HepG2 (cell line): ENCODE measurements around the gene LRBA. TPM values are rescaled to one million over a fixed set of nuclear protein-coding genes. Genes with fewer than 3 reads are reported as not detected.

Experiments
- ATAC-seq: fragments of 200-7000 bp; cut with Tn5 transposase; 3 replicates; pipeline ENCODE4 v1.9.1; 2020; ENCODE audit warnings: mild to moderate bottlenecking, moderate library complexity
- BruUV-seq: library from RNA; stranded (reverse); fragments of 400-500 nt; replicated peaks from 2 replicates; lab custom pipeline; 2021; lab: Mats Ljungman, UMichigan
- CTCF ChIA-PET: fragments of 300-600 bp; formaldehyde crosslinking; extraction: SDS; loops from one replicate; lab custom pipeline; 2021; ENCODE audit warnings: low total read pairs, inconsistent platforms, low intra/inter-chr PET ratio; lab: Yijun Ruan, JAX
- POLR2A ChIA-PET: fragments of 350-600 bp; sonication (Branson Sonifier 250); formaldehyde crosslinking; loops from one replicate; lab custom pipeline; 2020; ENCODE audit warnings: antibody characterized with exemption, inconsistent platforms; lab: Yijun Ruan, JAX
- DNase-seq: peaks from one replicate; pipeline ENCODE4 v3.0.0-alpha.2; 2015; ENCODE audit warnings: low spot score
- FAIRE-seq: peaks from 3 replicates; lab custom pipeline; 2011; peaks lifted over from hg19 to GRCh38; lab: Jason Lieb, UNC
- H2AFZ ChIP-seq: one replicate; pipeline ENCODE4 v1.6.1; 2011; ENCODE audit warnings: low read length, inconsistent platforms
- H3K27ac ChIP-seq: fragments of 300-600 bp; 3 replicates; pipeline ENCODE4 v1.8.0; 2011; ENCODE audit warnings: mixed run types, mild to moderate bottlenecking, mixed read lengths, low read length, inconsistent platforms; ENCODE audit not compliant: insufficient read depth; ENCODE audit errors: extremely low read length
- H3K27me3 ChIP-seq, 2 experiments: fragments of 200-600 bp in 1 of 2; 2 replicates in 1 of 2; 3 replicates in 1 of 2; pipeline versions ENCODE4 v1.6.0 to v1.8.0; 2011; ENCODE audit warnings: low read length in 2 of 2, mild to moderate bottlenecking in 2 of 2, moderate library complexity in 2 of 2, inconsistent platforms in 1 of 2; ENCODE audit not compliant: insufficient read depth in 2 of 2, control insufficient read depth in 1 of 2
- H3K36me3 ChIP-seq, 2 experiments: fragments of 200-600 bp in 1 of 2; replicated peaks in 1 of 2; 2 replicates in 1 of 2; 3 replicates in 1 of 2; pipeline versions ENCODE4 v1.5.1 to v1.8.0; 2011; ENCODE audit warnings: low read length in 2 of 2, inconsistent platforms in 1 of 2; ENCODE audit not compliant: insufficient read depth in 2 of 2, control insufficient read depth in 1 of 2
- H3K4me1 ChIP-seq: 2 replicates; pipeline ENCODE4 v1.5.1; 2012; ENCODE audit warnings: low read length, inconsistent platforms; ENCODE audit not compliant: insufficient read depth
- H3K4me2 ChIP-seq: 2 replicates; pipeline ENCODE4 v1.6.0; 2011; ENCODE audit warnings: low read depth, low read length, inconsistent platforms
- H3K4me3 ChIP-seq, 3 experiments: fragments of 200-600 bp in 1 of 3; sonication (generic), shearing (Covaris generic) in 1 of 3; replicated peaks in 1 of 3; 2 replicates each; pipeline ENCODE4 v1.5.1; 2011 to 2016; ENCODE audit warnings: low read length in 3 of 3, inconsistent platforms in 2 of 3, low read depth in 2 of 3, mild to moderate bottlenecking in 2 of 3, control low read depth in 1 of 3, mixed read lengths in 1 of 3; ENCODE audit not compliant: insufficient read depth in 1 of 3
- H3K79me2 ChIP-seq: one replicate; pipeline ENCODE4 v1.6.1; 2011; ENCODE audit warnings: low read length, inconsistent platforms; ENCODE audit not compliant: insufficient read depth
- H3K9ac ChIP-seq: 2 replicates; pipeline ENCODE4 v1.6.0; 2011; ENCODE audit warnings: mild to moderate bottlenecking, low read depth, low read length, inconsistent platforms; ENCODE audit not compliant: insufficient read depth
- H3K9me3 ChIP-seq: 2 replicates; pipeline ENCODE4 v1.5.1; 2012; ENCODE audit warnings: mild to moderate bottlenecking, low read length
- H4K20me1 ChIP-seq: 2 replicates; pipeline ENCODE4 v1.6.0; 2011; ENCODE audit warnings: inconsistent platforms, mild to moderate bottlenecking, low read length, moderate library complexity; ENCODE audit not compliant: insufficient read depth
- CAMTA2 ChIP-seq: sonication (generic); formaldehyde crosslinking; IDR thresholded peaks from 2 replicates; pipeline ENCODE4 v1.4.0; 2020; ENCODE audit warnings: mild to moderate bottlenecking, missing genetic modification reagents, borderline replicate concordance
- GABPA ChIP-seq, 2 experiments: IDR thresholded peaks; 2 replicates each; pipeline ENCODE4 v1.6.1; 2011 to 2016; ENCODE audit warnings: low read depth in 2 of 2, low read length in 1 of 2, missing biosample characterization in 1 of 2, missing genetic modification characterization in 1 of 2
- HOXA9 ChIP-seq: sonication (generic); formaldehyde crosslinking; IDR thresholded peaks from 2 replicates; pipeline ENCODE4 v1.8.1; 2022; ENCODE audit warnings: missing genetic modification reagents, mild to moderate bottlenecking, moderate library complexity, borderline replicate concordance
- KDM1A ChIP-seq: IDR thresholded peaks from 2 replicates; pipeline ENCODE4 v1.6.1; 2016; ENCODE audit warnings: missing compliant biosample characterization
- RARA ChIP-seq: IDR thresholded peaks from 2 replicates; pipeline ENCODE4 v1.6.1; 2016; ENCODE audit warnings: missing genetic modification reagents, missing compliant biosample characterization
- SAFB2 ChIP-seq: sonication (generic); formaldehyde crosslinking; IDR thresholded peaks from 2 replicates; pipeline ENCODE4 v1.5.1; 2020; ENCODE audit warnings: missing genetic modification reagents, low read depth, mild to moderate bottlenecking, borderline replicate concordance
- TMF1 ChIP-seq: sonication (generic); formaldehyde crosslinking; IDR thresholded peaks from 2 replicates; pipeline ENCODE4 v1.8.1; 2022; ENCODE audit warnings: low read depth, missing genetic modification reagents
- ZNF160 ChIP-seq: sonication (generic); formaldehyde crosslinking; IDR thresholded peaks from 2 replicates; pipeline ENCODE4 v1.8.0; 2022; ENCODE audit warnings: mild to moderate bottlenecking, inconsistent platforms, missing genetic modification reagents
- ZNF367 ChIP-seq: sonication (generic); formaldehyde crosslinking; IDR thresholded peaks from 2 replicates; pipeline ENCODE4 v1.4.0; 2020; ENCODE audit warnings: missing genetic modification reagents, borderline replicate concordance
- ZNF558 ChIP-seq: sonication (generic); formaldehyde crosslinking; IDR thresholded peaks from 2 replicates; pipeline ENCODE4 v1.9.0; 2022; ENCODE audit warnings: mild to moderate bottlenecking, missing genetic modification reagents, borderline replicate concordance
- ZNF746 ChIP-seq: sonication (generic); formaldehyde crosslinking; IDR thresholded peaks from 2 replicates; pipeline ENCODE4 v1.8.0; 2022; ENCODE audit warnings: mild to moderate bottlenecking, missing genetic modification reagents
- ZNF841 ChIP-seq: sonication (generic); formaldehyde crosslinking; IDR thresholded peaks from 2 replicates; pipeline ENCODE4 v1.8.1; 2023; ENCODE audit warnings: missing genetic modification reagents, borderline replicate concordance
- WGBS: methylation state at CpG from one replicate; pipeline ENCODE4 v1.1.6; 2017; ENCODE audit warnings: low lambda C conversion rate; 5-methylcytosine and 5-hydroxymethylcytosine counted together
- in situ Hi-C: cut with HindIII; loops from 2 replicates; pipeline ENCODE4 v1.10.0; 2017; ENCODE audit warnings: low pct_unique_long_range_greater_than_20kb; ENCODE audit not compliant: extremely low pct_ligation_motif_present
- intact Hi-C: fragments of 100-400 bp; cut with micrococcal nuclease; formaldehyde crosslinking; loops from one replicate; pipeline ENCODE4 v1.10.0; 2022; ENCODE audit not compliant: unreplicated experiment
- polyA plus RNA-seq, 8 experiments: library from polyadenylated mRNA; depleted of rRNA in 3 of 8; stranded (reverse) in 7 of 8; unstranded in 1 of 8; fragments of >200 nt; fragmentation: Illumina TruSeq in 4 of 8; extraction: Trizol in 4 of 8; gene quantifications; 2 replicates each; pipeline versions ENCODE4 v1.2.1 to v1.2.3, GENCODE V29; 2011 to 2016; ENCODE audit warnings: low read depth in 4 of 8, missing spikeins in 1 of 8, mixed read lengths in 1 of 8; ENCODE audit not compliant: insufficient read depth in 1 of 8
- total RNA-seq, 5 experiments: library from RNA; depleted of rRNA; stranded (reverse); fragments of >200 nt; fragmentation: Illumina TruSeq; extraction: Trizol; gene quantifications; 2 replicates each; pipeline ENCODE4 v1.2.3, GENCODE V29; 2016; ENCODE audit warnings: low read depth in 1 of 5
- TF ChIP-seq, protein P1 (sequence below): sonication (generic); formaldehyde crosslinking; IDR thresholded peaks from 2 replicates; pipeline ENCODE4 v1.5.1; 2020; ENCODE audit warnings: mild to moderate bottlenecking, moderate library complexity, missing genetic modification reagents

The LRBA gene
- total and polyA plus RNA-seq, 2 of the 13 experiments (the other 11 are each of a cell fraction or from before 2014, with no cell fraction given), result 21.0 to 37.2 TPM

DNA sequence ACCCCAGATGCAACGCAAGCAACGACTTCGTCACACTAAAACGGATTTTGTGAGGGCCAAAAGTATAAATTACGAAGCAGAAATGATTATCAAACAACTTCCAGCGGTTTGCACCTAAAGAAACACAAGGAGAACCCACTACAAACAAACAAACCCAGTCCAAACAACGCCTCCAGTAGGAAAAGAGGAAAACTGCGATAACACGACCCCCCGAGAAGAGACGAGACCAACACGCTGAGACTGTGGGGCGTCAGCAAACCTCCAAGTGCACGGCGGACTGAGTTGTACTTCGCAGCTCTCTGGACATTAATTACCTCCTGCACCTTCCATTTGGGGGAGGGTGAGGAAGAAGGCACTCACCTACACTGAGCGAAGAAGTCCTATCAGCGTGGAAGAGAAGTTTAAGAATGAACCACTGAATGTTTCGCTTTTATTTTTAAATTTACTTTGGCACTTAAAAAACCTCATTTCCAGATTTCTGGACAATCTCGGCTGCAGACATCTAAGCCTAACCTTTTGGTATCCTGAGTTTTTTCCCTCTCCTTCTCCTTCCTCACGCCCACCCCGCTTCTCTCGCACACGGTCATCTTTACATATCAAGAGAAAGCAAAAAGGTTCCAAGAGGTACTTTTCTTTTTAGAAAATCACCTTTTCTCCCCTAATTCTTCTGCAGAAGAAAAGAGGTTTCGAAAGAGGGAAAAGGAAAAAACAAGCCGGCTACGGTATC lies 432.8 kb downstream of the LRBA start, which contains the start of gene MAB21L2:
Gene MAB21L2, plus strand, starts transcription at position 6 of the 727 bp plus-strand sequence. CDS start 879 bp downstream, outside the sequence.
- Histone ChIP-seq H3K9ac (no peak within 1 kb of the TSS), H3K4me3 (no peak within 1 kb of the TSS), H4K20me1 (no peaks in the 10 kb centered on the region), H3K27me3 (no peaks in the 10 kb centered on the region), H2AFZ (no peak within 1 kb of the TSS), H3K27ac (no peak within 1 kb of the TSS), H3K4me2 (no peak within 1 kb of the TSS), H3K9me3 (no peaks in the 10 kb centered on the region), H3K4me1 (no peaks in the 10 kb centered on the region), H3K79me2 (no peaks in the 10 kb centered on the region), H3K36me3 (peaks cover 5 to 8% of the 10 kb centered on the region in 2 experiments; a peak in 2 of 5 replicates)
- BruUV-seq, result no TSS peak
- no peak for DNase-seq
- POLR2A ChIA-PET, result no interaction called here
- no peak for FAIRE-seq
- in situ Hi-C loops, result no loop called here
- ATAC-seq, result no peak
- CTCF ChIA-PET, result no interaction called here
- intact Hi-C loops, result no loop called here
- TF ChIP-seq TMF1 (no peak), CAMTA2 (CRISPR knock-in tag) (no peak), KDM1A (CRISPR knock-in tag) (no peak), GABPA (IDR thresholded peaks at IDR 0.05; ENCODE audit: low read depth, low read length) (no peak), GABPA (CRISPR knock-in tag; IDR thresholded peaks at IDR 0.05; ENCODE audit: low read depth) (no peak), ZNF367 (CRISPR knock-in tag) (no peak), ZNF841 (CRISPR knock-in tag) (no peak), HOXA9 (no peak), RARA (no peak), ZNF746 (no peak), SAFB2 (no peak), ZNF160 (CRISPR knock-in tag) (no peak), ZNF558 (CRISPR knock-in tag) (no peak)
- TF ChIP-seq, protein P1, sequence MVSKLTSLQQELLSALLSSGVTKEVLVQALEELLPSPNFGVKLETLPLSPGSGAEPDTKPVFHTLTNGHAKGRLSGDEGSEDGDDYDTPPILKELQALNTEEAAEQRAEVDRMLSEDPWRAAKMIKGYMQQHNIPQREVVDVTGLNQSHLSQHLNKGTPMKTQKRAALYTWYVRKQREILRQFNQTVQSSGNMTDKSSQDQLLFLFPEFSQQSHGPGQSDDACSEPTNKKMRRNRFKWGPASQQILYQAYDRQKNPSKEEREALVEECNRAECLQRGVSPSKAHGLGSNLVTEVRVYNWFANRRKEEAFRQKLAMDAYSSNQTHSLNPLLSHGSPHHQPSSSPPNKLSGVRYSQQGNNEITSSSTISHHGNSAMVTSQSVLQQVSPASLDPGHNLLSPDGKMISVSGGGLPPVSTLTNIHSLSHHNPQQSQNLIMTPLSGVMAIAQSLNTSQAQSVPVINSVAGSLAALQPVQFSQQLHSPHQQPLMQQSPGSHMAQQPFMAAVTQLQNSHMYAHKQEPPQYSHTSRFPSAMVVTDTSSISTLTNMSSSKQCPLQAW (CRISPR knock-in tag), result no peak
- WGBS, result 97% methylated on average over 27 of the region's 27 CpGs
